Activated CD4-positive, CD25-positive, alpha-beta regulatory T cell (primary cell): ENCODE results near the gene ERC1.

Experiments
- DNase-seq, 4 experiments: peaks; one replicate each; lab custom pipeline; 2025; lab: John Stamatoyannopoulos, UW

Gene ERC1

GRCh38 chr12:1391722-1392121, 400.7 kb downstream of the ERC1 start:
- DNase-seq: no peak

- DNase-seq: no peak
Observed at GRCh38 chr12:1395421-1395955, 404.5 kb downstream of the ERC1 start.

- no peak for DNase-seq
Observed at GRCh38 chr12:1398673-1399072, 407.6 kb downstream of the ERC1 start.

GRCh38 chr12:1401891-1402290, 410.9 kb downstream of the ERC1 start:
- no peak for DNase-seq

- no peak for DNase-seq
Observed at GRCh38 chr12:1403417-1403816, 412.4 kb downstream of the ERC1 start.

- DNase-seq: no peak
Observed at GRCh38 chr12:1405619-1406018, 414.6 kb downstream of the ERC1 start.

- no peak for DNase-seq
Observed at GRCh38 chr12:1410794-1411193, 419.8 kb downstream of the ERC1 start.

GRCh38 chr12:1413930-1414329, 422.9 kb downstream of the ERC1 start:
- no peak for DNase-seq

- DNase-seq: no peak
Observed at GRCh38 chr12:1418144-1418543, 427.1 kb downstream of the ERC1 start.

GRCh38 chr12:1419849-1420371, 428.9 kb downstream of the ERC1 start:
- no peak for DNase-seq

GRCh38 chr12:1421091-1421846, 430.2 kb downstream of the ERC1 start:
- DNase-seq: no peak

GRCh38 chr12:1422604-1423315, 431.7 kb downstream of the ERC1 start:
- no peak for DNase-seq

- DNase-seq: no peak
Observed at GRCh38 chr12:1424674-1425395, 433.8 kb downstream of the ERC1 start.

- no peak for DNase-seq
Observed at GRCh38 chr12:1425396-1425729, 434.3 kb downstream of the ERC1 start.

GRCh38 chr12:1428671-1429070, 437.6 kb downstream of the ERC1 start:
- no peak for DNase-seq

GRCh38 chr12:1429980-1430379, 439.0 kb downstream of the ERC1 start:
- DNase-seq: no peak

- DNase-seq: no peak
Observed at GRCh38 chr12:1434296-1434955, 443.4 kb downstream of the ERC1 start.

GRCh38 chr12:1435044-1435443, 444.0 kb downstream of the ERC1 start:
- DNase-seq: no peak

GRCh38 chr12:1435456-1435855, 444.4 kb downstream of the ERC1 start:
- no peak for DNase-seq

GRCh38 chr12:1436015-1436414, 445.0 kb downstream of the ERC1 start:
- DNase-seq: no peak

- no peak for DNase-seq
Observed at GRCh38 chr12:1436981-1437380, 446.0 kb downstream of the ERC1 start.

- DNase-seq: no peak
Observed at GRCh38 chr12:1439201-1439600, 448.2 kb downstream of the ERC1 start.
